HepG2 (cell line): ENCODE data around the gene TRPC4. TPM values are rescaled to one million over a fixed set of nuclear protein-coding genes. Genes with fewer than 3 reads are reported as not detected.

Source experiments
- ATAC-seq: fragments of 200-7000 bp; cut with Tn5 transposase; 3 replicates; pipeline ENCODE4 v1.9.1; 2020; ENCODE audit warnings: mild to moderate bottlenecking, moderate library complexity
- BruUV-seq: library from RNA; stranded (reverse); fragments of 400-500 nt; replicated peaks from 2 replicates; lab custom pipeline; 2021; lab: Mats Ljungman, UMichigan
- CTCF ChIA-PET: fragments of 300-600 bp; formaldehyde crosslinking; extraction: SDS; loops from one replicate; lab custom pipeline; 2021; ENCODE audit warnings: low total read pairs, inconsistent platforms, low intra/inter-chr PET ratio; lab: Yijun Ruan, JAX
- POLR2A ChIA-PET: fragments of 350-600 bp; sonication (Branson Sonifier 250); formaldehyde crosslinking; loops from one replicate; lab custom pipeline; 2020; ENCODE audit warnings: antibody characterized with exemption, inconsistent platforms; lab: Yijun Ruan, JAX
- DNase-seq: peaks from one replicate; pipeline ENCODE4 v3.0.0-alpha.2; 2015; ENCODE audit warnings: low spot score
- FAIRE-seq: peaks from 3 replicates; lab custom pipeline; 2011; peaks lifted over from hg19 to GRCh38; lab: Jason Lieb, UNC
- H2AFZ ChIP-seq: one replicate; pipeline ENCODE4 v1.6.1; 2011; ENCODE audit warnings: low read length, inconsistent platforms
- H3K27ac ChIP-seq: fragments of 300-600 bp; 3 replicates; pipeline ENCODE4 v1.8.0; 2011; ENCODE audit warnings: mixed run types, mild to moderate bottlenecking, mixed read lengths, low read length, inconsistent platforms; ENCODE audit not compliant: insufficient read depth; ENCODE audit errors: extremely low read length
- H3K27me3 ChIP-seq, 2 experiments: fragments of 200-600 bp in 1 of 2; 2 replicates in 1 of 2; 3 replicates in 1 of 2; pipeline versions ENCODE4 v1.6.0 to v1.8.0; 2011; ENCODE audit warnings: low read length in 2 of 2, mild to moderate bottlenecking in 2 of 2, moderate library complexity in 2 of 2, inconsistent platforms in 1 of 2; ENCODE audit not compliant: insufficient read depth in 2 of 2, control insufficient read depth in 1 of 2
- H3K36me3 ChIP-seq, 2 experiments: fragments of 200-600 bp in 1 of 2; replicated peaks in 1 of 2; 2 replicates in 1 of 2; 3 replicates in 1 of 2; pipeline versions ENCODE4 v1.5.1 to v1.8.0; 2011; ENCODE audit warnings: low read length in 2 of 2, inconsistent platforms in 1 of 2; ENCODE audit not compliant: insufficient read depth in 2 of 2, control insufficient read depth in 1 of 2
- H3K4me1 ChIP-seq: 2 replicates; pipeline ENCODE4 v1.5.1; 2012; ENCODE audit warnings: low read length, inconsistent platforms; ENCODE audit not compliant: insufficient read depth
- H3K4me2 ChIP-seq: 2 replicates; pipeline ENCODE4 v1.6.0; 2011; ENCODE audit warnings: low read depth, low read length, inconsistent platforms
- H3K4me3 ChIP-seq, 3 experiments: fragments of 200-600 bp in 1 of 3; sonication (generic), shearing (Covaris generic) in 1 of 3; replicated peaks in 1 of 3; 2 replicates each; pipeline ENCODE4 v1.5.1; 2011 to 2016; ENCODE audit warnings: low read length in 3 of 3, inconsistent platforms in 2 of 3, low read depth in 2 of 3, mild to moderate bottlenecking in 2 of 3, control low read depth in 1 of 3, mixed read lengths in 1 of 3; ENCODE audit not compliant: insufficient read depth in 1 of 3
- H3K79me2 ChIP-seq: one replicate; pipeline ENCODE4 v1.6.1; 2011; ENCODE audit warnings: low read length, inconsistent platforms; ENCODE audit not compliant: insufficient read depth
- H3K9ac ChIP-seq: 2 replicates; pipeline ENCODE4 v1.6.0; 2011; ENCODE audit warnings: mild to moderate bottlenecking, low read depth, low read length, inconsistent platforms; ENCODE audit not compliant: insufficient read depth
- H3K9me3 ChIP-seq: 2 replicates; pipeline ENCODE4 v1.5.1; 2012; ENCODE audit warnings: mild to moderate bottlenecking, low read length
- H4K20me1 ChIP-seq: 2 replicates; pipeline ENCODE4 v1.6.0; 2011; ENCODE audit warnings: inconsistent platforms, mild to moderate bottlenecking, low read length, moderate library complexity; ENCODE audit not compliant: insufficient read depth
- FOXK1 ChIP-seq: sonication (generic); formaldehyde crosslinking; IDR thresholded peaks from 2 replicates; pipeline ENCODE4 v1.4.0; 2020; ENCODE audit warnings: low read depth, missing genetic modification reagents, borderline replicate concordance
- HOXA3 ChIP-seq: sonication (generic); formaldehyde crosslinking; IDR thresholded peaks from 2 replicates; pipeline ENCODE4 v1.5.0; 2020; ENCODE audit warnings: missing genetic modification reagents
- HOXA7 ChIP-seq: sonication (generic); formaldehyde crosslinking; IDR thresholded peaks from 2 replicates; pipeline ENCODE4 v1.8.1; 2022; ENCODE audit warnings: mild to moderate bottlenecking, missing genetic modification reagents, moderate library complexity
- KMT2B ChIP-seq: IDR thresholded peaks from 2 replicates; pipeline ENCODE4 v1.6.1; 2016; ENCODE audit warnings: missing genetic modification reagents, missing compliant biosample characterization
- TGIF2 ChIP-seq: IDR thresholded peaks from 2 replicates; pipeline ENCODE4 v1.6.1; 2016; ENCODE audit warnings: control low read depth, missing compliant biosample characterization
- ZBTB21 ChIP-seq: sonication (generic); formaldehyde crosslinking; IDR thresholded peaks from 2 replicates; pipeline ENCODE4 v1.4.0; 2020; ENCODE audit warnings: missing genetic modification reagents
- ZNF30 ChIP-seq: sonication (generic); formaldehyde crosslinking; IDR thresholded peaks from 2 replicates; pipeline ENCODE4 v1.5.0; 2020; ENCODE audit warnings: mild to moderate bottlenecking, missing genetic modification reagents
- ZNF761 ChIP-seq: sonication (generic); formaldehyde crosslinking; conservative IDR thresholded peaks from 2 replicates; pipeline ENCODE4 v1.4.0; 2020; ENCODE audit warnings: mild to moderate bottlenecking, missing genetic modification reagents
- ZNF775 ChIP-seq: sonication (generic); formaldehyde crosslinking; IDR thresholded peaks from 2 replicates; pipeline ENCODE4 v1.4.0; 2020; ENCODE audit warnings: missing genetic modification reagents, mild to moderate bottlenecking, moderate library complexity, borderline replicate concordance
- ZZZ3 ChIP-seq: sonication (generic); formaldehyde crosslinking; IDR thresholded peaks from 2 replicates; pipeline ENCODE4 v1.4.0; 2020; ENCODE audit warnings: missing genetic modification reagents, mild to moderate bottlenecking, borderline replicate concordance
- WGBS: methylation state at CpG from one replicate; pipeline ENCODE4 v1.1.6; 2017; ENCODE audit warnings: low lambda C conversion rate; 5-methylcytosine and 5-hydroxymethylcytosine counted together
- in situ Hi-C: cut with HindIII; loops from 2 replicates; pipeline ENCODE4 v1.10.0; 2017; ENCODE audit warnings: low pct_unique_long_range_greater_than_20kb; ENCODE audit not compliant: extremely low pct_ligation_motif_present
- intact Hi-C: fragments of 100-400 bp; cut with micrococcal nuclease; formaldehyde crosslinking; loops from one replicate; pipeline ENCODE4 v1.10.0; 2022; ENCODE audit not compliant: unreplicated experiment
- polyA plus RNA-seq, 8 experiments: library from polyadenylated mRNA; depleted of rRNA in 3 of 8; stranded (reverse) in 7 of 8; unstranded in 1 of 8; fragments of >200 nt; fragmentation: Illumina TruSeq in 4 of 8; extraction: Trizol in 4 of 8; gene quantifications; 2 replicates each; pipeline versions ENCODE4 v1.2.1 to v1.2.3, GENCODE V29; 2011 to 2016; ENCODE audit warnings: low read depth in 4 of 8, missing spikeins in 1 of 8, mixed read lengths in 1 of 8; ENCODE audit not compliant: insufficient read depth in 1 of 8
- total RNA-seq, 5 experiments: library from RNA; depleted of rRNA; stranded (reverse); fragments of >200 nt; fragmentation: Illumina TruSeq; extraction: Trizol; gene quantifications; 2 replicates each; pipeline ENCODE4 v1.2.3, GENCODE V29; 2016; ENCODE audit warnings: low read depth in 1 of 5
- TF ChIP-seq, protein P1 (sequence below): IDR thresholded peaks from 2 replicates; pipeline ENCODE4 v1.6.1; 2016; ENCODE audit warnings: missing genetic modification reagents, missing compliant biosample characterization
- TF ChIP-seq, protein P2 (sequence below): sonication (generic); formaldehyde crosslinking; IDR thresholded peaks from 2 replicates; pipeline ENCODE4 v1.5.0; 2020; ENCODE audit warnings: mild to moderate bottlenecking, missing genetic modification reagents
- TF ChIP-seq, protein P3 (sequence below): sonication (generic); formaldehyde crosslinking; IDR thresholded peaks from 2 replicates; pipeline ENCODE4 v1.9.0; 2021; ENCODE audit warnings: missing genetic modification reagents, borderline replicate concordance

Gene TRPC4
- total and polyA plus RNA-seq, 2 of the 13 experiments (the other 11 are each of a cell fraction or from before 2014, with no cell fraction given): not detected

DNA sequence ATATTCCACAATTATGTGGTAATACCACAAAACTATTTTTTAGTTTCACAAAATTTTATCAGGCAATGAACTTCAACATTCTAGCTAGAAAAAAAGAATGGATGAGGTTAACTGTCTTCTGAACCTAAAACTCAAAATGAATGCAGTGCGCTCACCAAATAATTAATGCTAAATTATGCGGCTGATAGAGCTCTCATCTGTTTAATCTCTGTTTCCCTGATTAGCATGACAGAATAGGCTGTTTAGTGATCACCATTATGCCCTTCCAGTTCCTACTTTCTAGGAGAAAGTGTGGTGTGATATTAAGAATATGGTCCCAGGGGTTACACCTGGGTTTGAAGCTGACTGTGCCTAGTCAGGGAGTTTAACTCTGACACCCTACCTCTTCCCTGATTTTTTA lies 228.2 kb downstream of the TRPC4 start:
- no peak overlapping the region for H3K4me3 ChIP-seq
- intact Hi-C loops (no loop called here), in situ Hi-C loops (no loop called here)
- no peak for TF ChIP-seq FOXK1 (CRISPR knock-in tag)
- TF ChIP-seq TGIF2 (CRISPR knock-in tag): no peak
- no peak for TF ChIP-seq ZNF761 (CRISPR knock-in tag)
- TF ChIP-seq, protein P1, sequence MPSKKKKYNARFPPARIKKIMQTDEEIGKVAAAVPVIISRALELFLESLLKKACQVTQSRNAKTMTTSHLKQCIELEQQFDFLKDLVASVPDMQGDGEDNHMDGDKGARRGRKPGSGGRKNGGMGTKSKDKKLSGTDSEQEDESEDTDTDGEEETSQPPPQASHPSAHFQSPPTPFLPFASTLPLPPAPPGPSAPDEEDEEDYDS (CRISPR knock-in tag): no peak
- TF ChIP-seq KMT2B (CRISPR knock-in tag): no peak
- no peak for TF ChIP-seq HOXA7
- TF ChIP-seq ZNF30 (CRISPR knock-in tag): no peak
- TF ChIP-seq, protein P2, sequence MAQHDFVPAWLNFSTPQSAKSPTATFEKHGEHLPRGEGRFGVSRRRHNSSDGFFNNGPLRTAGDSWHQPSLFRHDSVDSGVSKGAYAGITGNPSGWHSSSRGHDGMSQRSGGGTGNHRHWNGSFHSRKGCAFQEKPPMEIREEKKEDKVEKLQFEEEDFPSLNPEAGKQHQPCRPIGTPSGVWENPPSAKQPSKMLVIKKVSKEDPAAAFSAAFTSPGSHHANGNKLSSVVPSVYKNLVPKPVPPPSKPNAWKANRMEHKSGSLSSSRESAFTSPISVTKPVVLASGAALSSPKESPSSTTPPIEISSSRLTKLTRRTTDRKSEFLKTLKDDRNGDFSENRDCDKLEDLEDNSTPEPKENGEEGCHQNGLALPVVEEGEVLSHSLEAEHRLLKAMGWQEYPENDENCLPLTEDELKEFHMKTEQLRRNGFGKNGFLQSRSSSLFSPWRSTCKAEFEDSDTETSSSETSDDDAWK: no peak
- TF ChIP-seq HOXA3 (CRISPR knock-in tag): no peak
- no peak for TF ChIP-seq ZNF775 (CRISPR knock-in tag)
- TF ChIP-seq, protein P3, sequence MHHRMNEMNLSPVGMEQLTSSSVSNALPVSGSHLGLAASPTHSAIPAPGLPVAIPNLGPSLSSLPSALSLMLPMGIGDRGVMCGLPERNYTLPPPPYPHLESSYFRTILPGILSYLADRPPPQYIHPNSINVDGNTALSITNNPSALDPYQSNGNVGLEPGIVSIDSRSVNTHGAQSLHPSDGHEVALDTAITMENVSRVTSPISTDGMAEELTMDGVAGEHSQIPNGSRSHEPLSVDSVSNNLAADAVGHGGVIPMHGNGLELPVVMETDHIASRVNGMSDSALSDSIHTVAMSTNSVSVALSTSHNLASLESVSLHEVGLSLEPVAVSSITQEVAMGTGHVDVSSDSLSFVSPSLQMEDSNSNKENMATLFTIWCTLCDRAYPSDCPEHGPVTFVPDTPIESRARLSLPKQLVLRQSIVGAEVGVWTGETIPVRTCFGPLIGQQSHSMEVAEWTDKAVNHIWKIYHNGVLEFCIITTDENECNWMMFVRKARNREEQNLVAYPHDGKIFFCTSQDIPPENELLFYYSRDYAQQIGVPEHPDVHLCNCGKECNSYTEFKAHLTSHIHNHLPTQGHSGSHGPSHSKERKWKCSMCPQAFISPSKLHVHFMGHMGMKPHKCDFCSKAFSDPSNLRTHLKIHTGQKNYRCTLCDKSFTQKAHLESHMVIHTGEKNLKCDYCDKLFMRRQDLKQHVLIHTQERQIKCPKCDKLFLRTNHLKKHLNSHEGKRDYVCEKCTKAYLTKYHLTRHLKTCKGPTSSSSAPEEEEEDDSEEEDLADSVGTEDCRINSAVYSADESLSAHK (CRISPR knock-in tag): no peak
- TF ChIP-seq ZBTB21 (CRISPR knock-in tag): no peak
- no peak for TF ChIP-seq ZZZ3
- H3K36me3 ChIP-seq: no peaks in the 10 kb centered on the region
- H3K27ac ChIP-seq: no peak overlapping the region
- no peak overlapping the region for H3K4me2 ChIP-seq
- WGBS: 68% methylated on average over 2 of the region's 2 CpGs
- ChIA-PET POLR2A (no interaction called here), CTCF (no interaction called here)
- ATAC-seq (no peak), FAIRE-seq (no peak), DNase-seq (no peak)
- H3K4me1 ChIP-seq: no peaks in the 10 kb centered on the region
- no peaks in the 10 kb centered on the region for H4K20me1 ChIP-seq
- H3K79me2 ChIP-seq: no peaks in the 10 kb centered on the region
- no TSS peak for BruUV-seq
- no peaks in the 10 kb centered on the region; a peak in 1 of 5 replicates for H3K27me3 ChIP-seq
- H3K9me3 ChIP-seq: no peaks in the 10 kb centered on the region
- no peak overlapping the region for H2AFZ ChIP-seq
- no peak overlapping the region for H3K9ac ChIP-seq
